Keratinocyte (primary cell): ENCODE results near the gene ABCB11. TPM values are rescaled to one million over a fixed set of nuclear protein-coding genes. Genes with fewer than 3 reads are reported as not detected.
A peak's percentile ranks its signal among the peaks of the same experiment; 100 is the strongest.

Experiments
- DNase-seq: peaks from one replicate; pipeline ENCODE4 v3.0.0-alpha.2; 2011; ENCODE audit warnings: low read depth, missing footprints, low spot score
- FAIRE-seq: peaks from 2 replicates; lab custom pipeline; 2011; peaks lifted over from hg19 to GRCh38; lab: Jason Lieb, UNC
- H2AFZ ChIP-seq: 2 replicates; pipeline ENCODE4 v1.6.0; 2012; ENCODE audit warnings: low read length, control low read depth, inconsistent platforms; ENCODE audit not compliant: control insufficient read depth
- H3K27ac ChIP-seq: 2 replicates; pipeline ENCODE4 v1.5.1; 2011; ENCODE audit warnings: low read length; ENCODE audit not compliant: control insufficient read depth, insufficient read depth
- H3K27me3 ChIP-seq: 3 replicates; pipeline ENCODE4 v1.6.0; 2011; ENCODE audit warnings: low read length; ENCODE audit not compliant: control insufficient read depth, insufficient read depth; ENCODE audit errors: extremely low read depth
- H3K36me3 ChIP-seq, 2 experiments: 2 replicates in 1 of 2; 3 replicates in 1 of 2; pipeline ENCODE4 v1.5.1; 2011; ENCODE audit warnings: low read length in 2 of 2, mild to moderate bottlenecking in 1 of 2; ENCODE audit not compliant: control insufficient read depth in 2 of 2, insufficient read depth in 2 of 2; ENCODE audit errors: extremely low read depth in 1 of 2
- H3K4me1 ChIP-seq: 3 replicates; pipeline ENCODE4 v1.5.1; 2011; ENCODE audit warnings: low read length; ENCODE audit not compliant: control insufficient read depth, insufficient read depth; ENCODE audit errors: extremely low read depth
- H3K4me2 ChIP-seq: 3 replicates; pipeline ENCODE4 v1.6.0; 2011; ENCODE audit warnings: low read depth, low read length; ENCODE audit not compliant: control insufficient read depth, insufficient read depth; ENCODE audit errors: extremely low read depth
- H3K4me3 ChIP-seq, 3 experiments: fragments of 200-600 bp in 1 of 3; sonication (generic) in 1 of 3; 2 replicates in 2 of 3; 3 replicates in 1 of 3; pipeline ENCODE4 v1.5.1; 2011 to 2016; ENCODE audit warnings: low read length in 3 of 3, mild to moderate bottlenecking in 3 of 3, control low read depth in 2 of 3, inconsistent platforms in 1 of 3, low read depth in 1 of 3, mixed read lengths in 1 of 3, mixed run types in 1 of 3, moderate library complexity in 1 of 3; ENCODE audit not compliant: control insufficient read depth in 2 of 3, insufficient read depth in 2 of 3; ENCODE audit errors: extremely low read depth in 1 of 3
- H3K79me2 ChIP-seq: 2 replicates; pipeline ENCODE4 v1.6.0; 2012; ENCODE audit warnings: low read length; ENCODE audit not compliant: control insufficient read depth, insufficient read depth
- H3K9ac ChIP-seq: 3 replicates; pipeline ENCODE4 v1.6.0; 2011; ENCODE audit warnings: low read length; ENCODE audit not compliant: control insufficient read depth, insufficient read depth; ENCODE audit errors: extremely low read depth
- H3K9me1 ChIP-seq: 3 replicates; pipeline ENCODE4 v1.6.0; 2011; ENCODE audit warnings: low read length; ENCODE audit not compliant: control insufficient read depth, insufficient read depth; ENCODE audit errors: extremely low read depth
- H3K9me3 ChIP-seq: 2 replicates; pipeline ENCODE4 v1.5.1; 2012; ENCODE audit warnings: low read depth, low read length; ENCODE audit not compliant: control insufficient read depth
- H4K20me1 ChIP-seq: 3 replicates; pipeline ENCODE4 v1.6.0; 2011; ENCODE audit warnings: low read length; ENCODE audit not compliant: control insufficient read depth, insufficient read depth; ENCODE audit errors: extremely low read depth
- EZH2 ChIP-seq: IDR thresholded peaks from one replicate; pipeline ENCODE4 v1.6.1; 2012; ENCODE audit warnings: inconsistent platforms, mild to moderate bottlenecking, low read length, moderate library complexity
- dilution Hi-C: fragments of 300-500 bp; cut with MboI; formaldehyde crosslinking; loops from one replicate; pipeline ENCODE4 v1.7.0; 2020; ENCODE audit warnings: low sequenced_read_pairs; ENCODE audit not compliant: extremely low pct_ligation_motif_present
- polyA plus RNA-seq, 5 experiments: library from polyadenylated mRNA; depleted of rRNA in 3 of 5; stranded (reverse) in 3 of 5; stranded (forward) in 1 of 5; unstranded in 1 of 5; fragments of >200 nt; gene quantifications; 1 replicate in 1 of 5; 2 replicates in 3 of 5; 3 replicates in 1 of 5; pipeline versions ENCODE4 v1.2.1 to v1.2.3, GENCODE V29; 2011 to 2012; ENCODE audit warnings: missing spikeins in 2 of 5, low read depth in 1 of 5, low replicate concordance in 1 of 5
- TF ChIP-seq, protein P1 (sequence below), 3 experiments: IDR thresholded peaks in 1 of 3; conservative IDR thresholded peaks in 1 of 3; optimal IDR thresholded peaks in 1 of 3; 2 replicates in 2 of 3; 3 replicates in 1 of 3; pipeline versions ENCODE3 to v1.5.1; 2011; ENCODE audit warnings: low read length in 3 of 3, mild to moderate bottlenecking in 3 of 3, moderate library complexity in 2 of 3, control low read depth in 1 of 3, inconsistent platforms in 1 of 3; ENCODE audit not compliant: insufficient read depth in 2 of 3; ENCODE audit errors: extremely low read depth in 1 of 3

The ABCB11 gene
- polyA plus RNA-seq, 1 donor (not counting 4 experiments of a cell fraction or from before 2014, with no cell fraction given) = 0.03 TPM

DNA sequence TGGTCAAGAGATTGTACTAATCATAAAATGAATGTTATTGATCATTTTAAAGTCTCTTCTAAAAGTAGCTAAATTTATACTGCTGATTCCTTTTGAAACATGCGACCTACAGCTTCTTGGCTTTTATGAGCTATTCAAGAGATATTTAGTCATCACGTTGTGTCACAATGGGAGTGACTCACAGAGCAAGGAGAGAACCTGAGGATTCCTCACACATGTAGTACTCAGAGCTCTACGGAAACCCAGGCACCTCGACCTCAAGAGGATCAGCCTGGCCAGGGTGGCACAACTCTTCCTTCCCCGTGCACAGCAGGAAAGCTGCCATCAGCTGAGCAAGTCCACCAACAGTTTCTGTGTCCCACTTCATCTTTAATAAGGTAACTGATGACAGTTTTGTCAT is 38.2 kb upstream of the ABCB11 start, which contains the start of gene DHRS9:
TSS of gene DHRS9 (plus strand) at position 223 of the 400 bp plus-strand sequence. CDS start 12,019 bp downstream, outside the sequence.
- H3K79me2 ChIP-seq = no peaks in the 10 kb centered on the region
- peak within 1 kb of the TSS; percentile 44 for H2AFZ ChIP-seq
- TF ChIP-seq, protein P1, sequence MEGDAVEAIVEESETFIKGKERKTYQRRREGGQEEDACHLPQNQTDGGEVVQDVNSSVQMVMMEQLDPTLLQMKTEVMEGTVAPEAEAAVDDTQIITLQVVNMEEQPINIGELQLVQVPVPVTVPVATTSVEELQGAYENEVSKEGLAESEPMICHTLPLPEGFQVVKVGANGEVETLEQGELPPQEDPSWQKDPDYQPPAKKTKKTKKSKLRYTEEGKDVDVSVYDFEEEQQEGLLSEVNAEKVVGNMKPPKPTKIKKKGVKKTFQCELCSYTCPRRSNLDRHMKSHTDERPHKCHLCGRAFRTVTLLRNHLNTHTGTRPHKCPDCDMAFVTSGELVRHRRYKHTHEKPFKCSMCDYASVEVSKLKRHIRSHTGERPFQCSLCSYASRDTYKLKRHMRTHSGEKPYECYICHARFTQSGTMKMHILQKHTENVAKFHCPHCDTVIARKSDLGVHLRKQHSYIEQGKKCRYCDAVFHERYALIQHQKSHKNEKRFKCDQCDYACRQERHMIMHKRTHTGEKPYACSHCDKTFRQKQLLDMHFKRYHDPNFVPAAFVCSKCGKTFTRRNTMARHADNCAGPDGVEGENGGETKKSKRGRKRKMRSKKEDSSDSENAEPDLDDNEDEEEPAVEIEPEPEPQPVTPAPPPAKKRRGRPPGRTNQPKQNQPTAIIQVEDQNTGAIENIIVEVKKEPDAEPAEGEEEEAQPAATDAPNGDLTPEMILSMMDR (optimal IDR thresholded peaks at IDR 0.05 in 1 of 3, IDR thresholded peaks at IDR 0.05 in 1 of 3, conservative IDR thresholded peaks at IDR 0.05 in 1 of 3; ENCODE audit: extremely low read depth in 1 of 3, insufficient read depth in 2 of 3, low read length in 3 of 3) = no peak
- TF ChIP-seq EZH2 = no peak
- no peak within 1 kb of the TSS for H3K4me3 ChIP-seq
- H3K27me3 ChIP-seq = no peaks in the 10 kb centered on the region
- peaks cover 30% of the 10 kb centered on the region for H3K4me1 ChIP-seq
- H3K4me2 ChIP-seq = peak within 1 kb of the TSS; percentile 53
- H3K9ac ChIP-seq = no peak within 1 kb of the TSS
- no peaks in the 10 kb centered on the region for H4K20me1 ChIP-seq
- H3K27ac ChIP-seq = no peak within 1 kb of the TSS
- H3K9me1 ChIP-seq = no peaks in the 10 kb centered on the region
- peak; percentile 68 for DNase-seq
- H3K9me3 ChIP-seq = no peaks in the 10 kb centered on the region
- no peaks in the 10 kb centered on the region for H3K36me3 ChIP-seq
- dilution Hi-C loops = no loop called here
- peak; percentile 96 for FAIRE-seq

DNA sequence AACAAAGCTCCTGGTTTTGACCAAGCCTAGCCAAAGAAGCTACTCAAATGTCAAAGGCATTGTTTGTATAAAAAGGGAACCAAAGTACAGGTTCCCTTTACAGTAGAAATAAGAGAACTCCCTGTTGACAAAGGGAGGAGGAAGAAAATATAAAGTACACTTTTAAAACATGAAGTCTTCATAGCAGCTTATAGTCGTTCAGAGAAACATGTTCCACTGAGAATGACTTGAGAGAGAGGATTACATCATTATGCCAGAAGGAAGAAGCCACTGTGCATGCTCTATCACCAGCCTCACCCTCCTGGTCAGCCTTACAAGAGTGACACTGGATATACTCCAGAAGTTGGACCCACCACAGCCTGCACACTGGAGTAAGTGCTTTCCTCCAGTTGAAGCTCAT is 35.8 kb upstream of the ABCB11 start:
- H3K9ac ChIP-seq = no peak overlapping the region
- H3K79me2 ChIP-seq = no peaks in the 10 kb centered on the region
- H3K9me1 ChIP-seq = no peaks in the 10 kb centered on the region
- no peaks in the 10 kb centered on the region for H3K9me3 ChIP-seq
- H3K27ac ChIP-seq = no peak overlapping the region
- H3K36me3 ChIP-seq = no peaks in the 10 kb centered on the region
- H3K4me3 ChIP-seq = no peak overlapping the region
- FAIRE-seq (no peak), DNase-seq (no peak)
- no peak overlapping the region for H2AFZ ChIP-seq
- dilution Hi-C loops = no loop called here
- no peaks in the 10 kb centered on the region for H3K27me3 ChIP-seq
- H4K20me1 ChIP-seq = no peaks in the 10 kb centered on the region
- H3K4me1 ChIP-seq = peaks cover 19% of the 10 kb centered on the region
- no peak overlapping the region for H3K4me2 ChIP-seq
- TF ChIP-seq, protein P1 (optimal IDR thresholded peaks at IDR 0.05 in 1 of 3, IDR thresholded peaks at IDR 0.05 in 1 of 3, conservative IDR thresholded peaks at IDR 0.05 in 1 of 3; ENCODE audit: extremely low read depth in 1 of 3, insufficient read depth in 2 of 3, low read length in 3 of 3) = no peak
- TF ChIP-seq EZH2 = no peak
